Ectodermal cell (in vitro differentiated cells): ENCODE data around the gene SLC29A3.

Experiments used
- H3K27ac ChIP-seq: 2 replicates; pipeline ENCODE4 v1.7.0; 2013; ENCODE audit warnings: mild to moderate bottlenecking, low read depth, low read length; ENCODE audit not compliant: insufficient read depth, poor library complexity, severe bottlenecking
- H3K27me3 ChIP-seq: 2 replicates; pipeline ENCODE4 v1.7.0; 2013; ENCODE audit warnings: mild to moderate bottlenecking, low read length; ENCODE audit not compliant: insufficient read depth, control insufficient read depth, poor library complexity, severe bottlenecking
- H3K36me3 ChIP-seq: one replicate; pipeline ENCODE4 v1.7.0; 2013; ENCODE audit warnings: low read length; ENCODE audit not compliant: control insufficient read depth, insufficient read depth
- H3K4me1 ChIP-seq: one replicate; pipeline ENCODE4 v1.7.0; 2013; ENCODE audit warnings: low read length; ENCODE audit not compliant: control insufficient read depth, insufficient read depth
- H3K4me3 ChIP-seq: 2 replicates; pipeline ENCODE4 v1.7.0; 2013; ENCODE audit warnings: low read depth, low read length, control low read depth; ENCODE audit not compliant: insufficient read depth
- H3K9me3 ChIP-seq: 2 replicates; pipeline ENCODE4 v1.7.0; 2013; ENCODE audit warnings: mild to moderate bottlenecking, low read length, moderate library complexity; ENCODE audit not compliant: control insufficient read depth
- WGBS, 2 experiments: methylation state at CpG; one replicate each; pipeline ENCODE4 v1.1.7; 2013; ENCODE audit warnings: missing lambda C conversion rate in 2 of 2; 5-methylcytosine and 5-hydroxymethylcytosine counted together

Gene SLC29A3

GRCh38 chr10:71283876-71284275, 35.2 kb upstream of the SLC29A3 start:
- Histone ChIP-seq H3K4me1 (peaks cover 6% of the 10 kb centered on the region), H3K36me3 (no peaks in the 10 kb centered on the region), H3K9me3 (no peaks in the 10 kb centered on the region), H3K27ac (no peak overlapping the region), H3K4me3 (no peak overlapping the region), H3K27me3 (no peaks in the 10 kb centered on the region)
- WGBS, 2 experiments, result 89 to 90% methylated on average over 10 of the region's 10 CpGs

GRCh38 chr10:71284544-71285179, 34.4 kb upstream of the SLC29A3 start:
- H3K36me3 ChIP-seq, result no peaks in the 10 kb centered on the region
- H3K4me1 ChIP-seq, result no peaks in the 10 kb centered on the region
- H3K9me3 ChIP-seq, result no peaks in the 10 kb centered on the region
- H3K4me3 ChIP-seq, result no peak overlapping the region
- no peaks in the 10 kb centered on the region for H3K27me3 ChIP-seq
- 87 to 89% methylated on average over 19 of the region's 19 CpGs for WGBS, 2 experiments
- H3K27ac ChIP-seq, result no peak overlapping the region

- 68 to 70% methylated on average over 11 of the region's 11 CpGs for WGBS, 2 experiments
- Histone ChIP-seq H3K36me3 (no peaks in the 10 kb centered on the region), H3K27me3 (no peaks in the 10 kb centered on the region), H3K4me3 (no peak overlapping the region), H3K4me1 (no peaks in the 10 kb centered on the region), H3K9me3 (no peaks in the 10 kb centered on the region), H3K27ac (no peak overlapping the region)
Measured at GRCh38 chr10:71285180-71285545, 33.9 kb upstream of the SLC29A3 start.

- Histone ChIP-seq H3K9me3 (no peaks in the 10 kb centered on the region), H3K27ac (no peak overlapping the region), H3K4me3 (no peak overlapping the region), H3K4me1 (no peaks in the 10 kb centered on the region), H3K36me3 (no peaks in the 10 kb centered on the region), H3K27me3 (no peaks in the 10 kb centered on the region)
- 89 to 97% methylated on average over 4 of the region's 4 CpGs for WGBS, 2 experiments
Measured at GRCh38 chr10:71285986-71286385, 33.1 kb upstream of the SLC29A3 start.

- no peaks in the 10 kb centered on the region for H3K9me3 ChIP-seq
- no peaks in the 10 kb centered on the region for H3K36me3 ChIP-seq
Measured at GRCh38 chr10:71286521-71287294, 32.4 kb upstream of the SLC29A3 start.

GRCh38 chr10:71287456-71287855, 31.6 kb upstream of the SLC29A3 start:
- no peak overlapping the region for H3K27ac ChIP-seq
- 87 to 90% methylated on average over 14 of the region's 14 CpGs for WGBS, 2 experiments
- H3K27me3 ChIP-seq, result no peaks in the 10 kb centered on the region
- no peak overlapping the region for H3K4me3 ChIP-seq
- H3K36me3 ChIP-seq, result no peaks in the 10 kb centered on the region
- H3K4me1 ChIP-seq, result no peaks in the 10 kb centered on the region
- H3K9me3 ChIP-seq, result no peaks in the 10 kb centered on the region

More at GRCh38 chr10:71286521-71287294, 32.4 kb upstream of the SLC29A3 start:
- H3K4me1 ChIP-seq, result no peaks in the 10 kb centered on the region
- H3K27ac ChIP-seq, result no peak overlapping the region
- WGBS, 2 experiments, result 94 to 96% methylated on average over 17 of the region's 17 CpGs
- no peaks in the 10 kb centered on the region for H3K27me3 ChIP-seq
- no peak overlapping the region for H3K4me3 ChIP-seq

- H3K36me3 ChIP-seq, result no peaks in the 10 kb centered on the region
- H3K9me3 ChIP-seq, result no peaks in the 10 kb centered on the region
- H3K27me3 ChIP-seq, result no peaks in the 10 kb centered on the region
- 93 to 95% methylated on average over 15 of the region's 15 CpGs for WGBS, 2 experiments
- no peaks in the 10 kb centered on the region for H3K4me1 ChIP-seq
- no peak overlapping the region for H3K27ac ChIP-seq
- no peak overlapping the region for H3K4me3 ChIP-seq
Measured at GRCh38 chr10:71288461-71288860, 30.6 kb upstream of the SLC29A3 start.

- Histone ChIP-seq H3K4me1 (no peaks in the 10 kb centered on the region), H3K27me3 (no peaks in the 10 kb centered on the region), H3K27ac (no peak overlapping the region), H3K36me3 (no peaks in the 10 kb centered on the region), H3K9me3 (no peaks in the 10 kb centered on the region), H3K4me3 (no peak overlapping the region)
- WGBS, 2 experiments, result 94 to 95% methylated on average over 12 of the region's 12 CpGs
Measured at GRCh38 chr10:71289421-71290130, 29.5 kb upstream of the SLC29A3 start.

- H3K4me3 ChIP-seq, result no peak overlapping the region
- 97 to 98% methylated on average over 3 of the region's 3 CpGs for WGBS, 2 experiments
- H3K9me3 ChIP-seq, result no peaks in the 10 kb centered on the region
- H3K36me3 ChIP-seq, result no peaks in the 10 kb centered on the region
- H3K4me1 ChIP-seq, result no peaks in the 10 kb centered on the region
- H3K27me3 ChIP-seq, result no peaks in the 10 kb centered on the region
- no peak overlapping the region for H3K27ac ChIP-seq
Measured at GRCh38 chr10:71290331-71290730, 28.7 kb upstream of the SLC29A3 start.

- Histone ChIP-seq H3K27me3 (no peaks in the 10 kb centered on the region), H3K9me3 (no peaks in the 10 kb centered on the region), H3K4me1 (no peaks in the 10 kb centered on the region), H3K4me3 (no peak overlapping the region), H3K27ac (no peak overlapping the region), H3K36me3 (no peaks in the 10 kb centered on the region)
- 95 to 97% methylated on average over 26 of the region's 26 CpGs for WGBS, 2 experiments
Measured at GRCh38 chr10:71290806-71291527, 28.1 kb upstream of the SLC29A3 start.
